Sigmoid colon (tissue), 4 donors: ENCODE measurements around the gene COPZ2.

Experiments used
- CTCF ChIP-seq, 4 experiments: fragments of 450-650 bp in 3 of 4; fragments of 200-600 bp in 1 of 4; IDR thresholded peaks; one replicate each; pipeline ENCODE4 v1.5.1; 2016 to 2019; ENCODE audit warnings: antibody characterized with exemption in 4 of 4, mild to moderate bottlenecking in 3 of 4, moderate library complexity in 2 of 4
- POLR2A ChIP-seq, 2 donors: fragments of 450-650 bp; IDR thresholded peaks; one replicate each; pipeline ENCODE4 v1.6.1; 2016; ENCODE audit warnings: antibody characterized with exemption in 2 of 2, mild to moderate bottlenecking in 2 of 2, moderate library complexity in 2 of 2
- POLR2AphosphoS5 ChIP-seq, 4 donors: sonication (generic); formaldehyde crosslinking; IDR thresholded peaks; one replicate each; pipeline ENCODE4 v1.6.1; 2017; ENCODE audit warnings: antibody characterized with exemption in 4 of 4

- TF ChIP-seq CTCF (IDR thresholded peaks at IDR 0.05) (no peak), POLR2A (IDR thresholded peaks at IDR 0.05) (no peak), POLR2AphosphoS5 (IDR thresholded peaks at IDR 0.05) (no peak)
Measured at GRCh38 chr17:48058393-48059124, 21.0 kb upstream of the COPZ2 start.
